ENCODE data around the gene TIPARP. TPM values are rescaled to one million over a fixed set of nuclear protein-coding genes. Genes with fewer than 3 reads are reported as not detected.

TIPARP gene
- total RNA-seq, 1 donor, result 28.2 TPM

DNA sequence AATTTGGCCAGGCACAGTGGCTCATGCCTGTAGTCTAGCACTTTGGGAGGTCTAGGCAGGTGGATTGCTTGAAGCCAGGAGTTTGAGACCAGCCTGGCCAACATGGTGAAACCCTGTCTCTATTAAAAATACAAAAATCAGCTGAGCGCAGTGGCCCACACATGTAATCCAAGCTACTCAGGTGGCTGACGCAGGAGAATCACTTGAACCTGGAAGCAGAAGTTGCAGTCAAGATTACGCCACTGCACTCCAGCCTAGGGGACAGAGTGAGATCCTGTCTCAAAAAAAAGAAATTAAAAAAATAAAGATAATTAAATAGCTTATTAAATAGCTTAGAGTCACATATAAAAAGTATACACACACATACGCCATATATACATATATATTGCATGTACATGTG is 3.7 kb upstream of the TIPARP start:
- H4K20me1 ChIP-seq (ENCODE audit: insufficient read depth, low read length), result peaks cover 7% of the 10 kb centered on the region
- no peak overlapping the region for H3K4me3 ChIP-seq (ENCODE audit: insufficient read depth, low read length)
- no peak overlapping the region for H3K4me2 ChIP-seq (ENCODE audit: insufficient read depth, low read length)
- H3K36me3 ChIP-seq (ENCODE audit: insufficient read depth, low read length), result no peaks in the 10 kb centered on the region
- TF ChIP-seq CTCF (IDR thresholded peaks at IDR 0.05; ENCODE audit: extremely low read depth, low read depth, low read length), result no peak
- no peak overlapping the region for H3K27ac ChIP-seq (ENCODE audit: low read depth, low read length)
- H3K4me1 ChIP-seq (ENCODE audit: insufficient read depth, low read length), result peaks cover 6% of the 10 kb centered on the region
- H2AFZ ChIP-seq (ENCODE audit: low read length), result no peak overlapping the region
- no peak for DNase-seq (ENCODE audit: insufficient read length, low spot score, missing footprints)
- peaks cover 12% of the 10 kb centered on the region for H3K79me2 ChIP-seq (ENCODE audit: insufficient read depth, low read length)
- no peaks in the 10 kb centered on the region for H3K27me3 ChIP-seq (ENCODE audit: insufficient read depth, low read length)
- H3K9me3 ChIP-seq (ENCODE audit: low read depth, low read length), result no peaks in the 10 kb centered on the region

GRCh38 chr3:156673732-156674045 is 701 bp upstream of the TIPARP start:
- Histone ChIP-seq H3K4me2 (ENCODE audit: insufficient read depth, low read length) (peak overlapping the region; percentile 83), H4K20me1 (ENCODE audit: insufficient read depth, low read length) (peaks cover 33% of the 10 kb centered on the region), H2AFZ (ENCODE audit: low read length) (peak overlapping the region; percentile 96), H3K27ac (ENCODE audit: low read depth, low read length) (peak overlapping the region; percentile 90), H3K27me3 (ENCODE audit: insufficient read depth, low read length) (no peaks in the 10 kb centered on the region), H3K36me3 (ENCODE audit: insufficient read depth, low read length) (peaks cover 17% of the 10 kb centered on the region), H3K4me3 (ENCODE audit: insufficient read depth, low read length) (peak overlapping the region; percentile 80), H3K4me1 (ENCODE audit: insufficient read depth, low read length) (peaks cover 23% of the 10 kb centered on the region), H3K79me2 (ENCODE audit: insufficient read depth, low read length) (peaks cover 42% of the 10 kb centered on the region), H3K9me3 (ENCODE audit: low read depth, low read length) (no peaks in the 10 kb centered on the region)
- no peak for DNase-seq (ENCODE audit: insufficient read length, low spot score, missing footprints)
- no peak for TF ChIP-seq CTCF (IDR thresholded peaks at IDR 0.05; ENCODE audit: extremely low read depth, low read depth, low read length)

- peaks cover 36% of the 10 kb centered on the region for H4K20me1 ChIP-seq (ENCODE audit: insufficient read depth, low read length)
- peak overlapping the region; percentile 90 for H3K27ac ChIP-seq (ENCODE audit: low read depth, low read length)
Observed at GRCh38 chr3:156674911-156675829, 780 bp downstream of the TIPARP start.

More at GRCh38 chr3:156674911-156675829, 780 bp downstream of the TIPARP start:
- Histone ChIP-seq H3K4me3 (ENCODE audit: insufficient read depth, low read length) (peak overlapping the region; percentile 80), H2AFZ (ENCODE audit: low read length) (no peak overlapping the region), H3K9me3 (ENCODE audit: low read depth, low read length) (no peaks in the 10 kb centered on the region), H3K4me2 (ENCODE audit: insufficient read depth, low read length) (peak overlapping the region; percentile 93), H3K27me3 (ENCODE audit: insufficient read depth, low read length) (no peaks in the 10 kb centered on the region), H3K79me2 (ENCODE audit: insufficient read depth, low read length) (peaks cover 57% of the 10 kb centered on the region), H3K36me3 (ENCODE audit: insufficient read depth, low read length) (peaks cover 30% of the 10 kb centered on the region), H3K4me1 (ENCODE audit: insufficient read depth, low read length) (peaks cover 34% of the 10 kb centered on the region)
- peak; percentile 75 for DNase-seq (ENCODE audit: insufficient read length, low spot score, missing footprints)
- TF ChIP-seq CTCF (IDR thresholded peaks at IDR 0.05; ENCODE audit: extremely low read depth, low read depth, low read length), result peak; percentile 19
